GM19372 (cell line): Measurements from ENCODE around the gene NDUFS3.

Experiments
- ATAC-seq: cut with Tn5 transposase; IDR thresholded peaks from one replicate; pipeline ENCODE4 v1.9.1; 2021; ENCODE audit warnings: mild to moderate bottlenecking, low read depth, moderate library complexity; ENCODE audit not compliant: unreplicated experiment

Gene NDUFS3

GRCh38 chr11:47626234-47626633 lies 47.4 kb downstream of the NDUFS3 start:
- no peak for ATAC-seq

DNA sequence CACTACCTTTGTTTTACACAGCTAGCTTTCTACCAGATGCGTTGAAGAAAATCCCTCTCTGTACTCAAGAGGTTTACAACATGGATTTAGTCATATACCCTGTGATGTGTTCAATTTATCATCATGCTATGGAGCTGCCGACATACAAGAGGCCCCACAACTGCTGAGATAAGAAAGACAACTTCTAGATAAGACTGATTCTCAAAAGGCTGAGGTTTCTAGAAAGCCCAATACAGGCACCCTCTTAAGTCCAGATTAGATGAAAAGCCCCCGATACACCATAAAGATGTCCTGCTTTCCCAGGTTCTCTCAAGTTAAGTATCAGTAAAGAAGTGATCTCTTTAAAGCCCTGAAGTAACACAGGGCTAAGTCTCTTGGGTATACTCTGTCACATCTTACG lies 49.2 kb downstream of the NDUFS3 start:
- ATAC-seq: no peak

- ATAC-seq: no peak
Measured at GRCh38 chr11:47631473-47631872, 52.6 kb downstream of the NDUFS3 start.
